K562 (cell line): Measurements from ENCODE around the gene CAMKV. TPM values are rescaled to one million over a fixed set of nuclear protein-coding genes. Genes with fewer than 3 reads are reported as not detected.
A peak's percentile ranks its signal among the peaks of the same experiment; 100 is the strongest.

Experiments
- CEBPZ ChIP-seq: fragments of 150-350 bp; IDR thresholded peaks from 2 replicates; pipeline ENCODE4 v1.6.1; 2014; ENCODE audit warnings: low read depth, mild to moderate bottlenecking, low read length, borderline replicate concordance
- E4F1 ChIP-seq: fragments of 250-450 bp; sonication (Bioruptor Pico); IDR thresholded peaks from 2 replicates; pipeline ENCODE4 v1.5.0; 2021; ENCODE audit warnings: mild to moderate bottlenecking, borderline replicate concordance
- ELF2 ChIP-seq: fragments of 250-450 bp; sonication (Bioruptor Pico); IDR thresholded peaks from 2 replicates; pipeline ENCODE4 v1.5.0; 2021; ENCODE audit warnings: mild to moderate bottlenecking
- FOXA1 ChIP-seq: fragments of 450-650 bp; IDR thresholded peaks from 2 replicates; pipeline ENCODE4 v1.6.1; 2016; ENCODE audit warnings: mild to moderate bottlenecking, borderline replicate concordance
- KDM1A ChIP-seq, 2 experiments: fragments of 450-650 bp; IDR thresholded peaks; 2 replicates each; pipeline ENCODE4 v1.6.1; 2016; ENCODE audit warnings: mild to moderate bottlenecking in 2 of 2
- LCOR ChIP-seq: sonication (generic); formaldehyde crosslinking; IDR thresholded peaks from 2 replicates; pipeline ENCODE4 v1.8.0; 2022; ENCODE audit warnings: mild to moderate bottlenecking, missing genetic modification reagents
- POLR2G ChIP-seq: fragments of 200-400 bp; formaldehyde crosslinking; IDR thresholded peaks from 2 replicates; pipeline ENCODE4 v1.6.1; 2017; ENCODE audit warnings: low read depth, mild to moderate bottlenecking, antibody characterized with exemption, low read length, moderate library complexity
- RNF219 ChIP-seq: fragments of 250-450 bp; sonication (Bioruptor Pico); IDR thresholded peaks from 2 replicates; pipeline ENCODE4 v1.5.0; 2022; ENCODE audit warnings: mild to moderate bottlenecking
- ZNF507 ChIP-seq: conservative IDR thresholded peaks from 2 replicates; pipeline ENCODE4 v1.6.1; 2017; ENCODE audit warnings: missing genetic modification characterization, missing compliant biosample characterization
- polyA plus RNA-seq, 8 experiments: library from polyadenylated mRNA; depleted of rRNA in 4 of 8; stranded (reverse) in 5 of 8; unstranded in 3 of 8; fragments of >200 nt; fragmentation: Nextera tagmentation in 2 of 8; fragmentation: Illumina TruSeq in 1 of 8; extraction: Ambion mirVana in 2 of 8; extraction: Trizol in 1 of 8; gene quantifications; 2 replicates each; pipeline versions ENCODE4 v1.2.1 to v1.2.3, GENCODE V29; 2011 to 2014; ENCODE audit warnings: inconsistent platforms in 1 of 8, missing spikeins in 1 of 8
- total RNA-seq, 7 experiments: library from RNA; depleted of rRNA in 6 of 7; stranded (reverse); fragments of >200 nt in 6 of 7; fragmentation: Illumina TruSeq in 2 of 7; extraction: Trizol in 2 of 7; gene quantifications; 2 replicates each; pipeline versions ENCODE4 v1.2.1 to v1.2.3, GENCODE V29; 2011 to 2021; ENCODE audit warnings: low replicate concordance in 1 of 7
- TF ChIP-seq, protein P1 (sequence below): fragments of 250-450 bp; sonication (Bioruptor Pico); IDR thresholded peaks from 2 replicates; pipeline ENCODE4 v1.5.0; 2021; ENCODE audit warnings: mild to moderate bottlenecking, moderate library complexity

Gene CAMKV
- total and polyA plus RNA-seq, 9 of the 15 experiments (the other 6 are each of a cell fraction or from before 2014, with no cell fraction given), result 0.08 to 2.7 (median 0.79) TPM

DNA sequence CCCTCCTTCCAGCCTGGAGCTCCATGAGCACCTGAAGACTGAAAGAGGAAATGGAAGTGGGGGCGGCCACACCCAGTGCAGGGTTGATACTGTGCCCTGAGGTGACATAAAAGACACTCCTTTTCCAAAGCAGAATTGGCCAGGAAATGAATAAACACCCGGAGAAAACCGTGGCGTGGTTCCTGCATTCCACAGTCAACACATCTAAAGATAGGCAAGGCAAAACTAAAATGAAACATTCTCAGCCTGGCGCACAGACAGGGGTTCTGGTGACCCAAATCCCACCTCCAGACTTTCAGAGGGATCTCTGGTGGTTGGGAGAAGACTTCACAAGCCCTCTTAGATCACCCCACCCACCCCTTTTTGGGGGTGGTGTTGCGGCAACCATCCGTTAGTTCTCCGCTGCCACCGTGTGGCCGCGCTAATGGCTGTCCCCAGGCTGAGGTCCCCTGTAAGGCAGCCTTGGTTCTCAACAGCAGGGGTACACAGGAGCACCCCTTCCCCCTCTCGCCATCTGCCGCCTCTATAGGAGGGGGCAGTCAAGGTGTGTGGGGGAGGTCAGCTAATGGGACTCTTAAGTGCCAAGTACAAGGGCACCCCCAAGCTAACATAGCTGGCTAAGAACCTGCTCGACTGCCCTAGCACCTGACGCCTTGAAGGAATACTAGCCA, 36.5 kb upstream of the CAMKV start (continued):
- TF ChIP-seq ZNF507 (tag) (no peak), RNF219 (CRISPR knock-in tag) (no peak), LCOR (peak; percentile 75), E4F1 (CRISPR knock-in tag) (no peak), POLR2G (no peak), ELF2 (CRISPR knock-in tag) (no peak), CEBPZ (no peak), KDM1A (IDR thresholded peaks at IDR 0.05) (no peak), FOXA1 (no peak)
- TF ChIP-seq, protein P1, sequence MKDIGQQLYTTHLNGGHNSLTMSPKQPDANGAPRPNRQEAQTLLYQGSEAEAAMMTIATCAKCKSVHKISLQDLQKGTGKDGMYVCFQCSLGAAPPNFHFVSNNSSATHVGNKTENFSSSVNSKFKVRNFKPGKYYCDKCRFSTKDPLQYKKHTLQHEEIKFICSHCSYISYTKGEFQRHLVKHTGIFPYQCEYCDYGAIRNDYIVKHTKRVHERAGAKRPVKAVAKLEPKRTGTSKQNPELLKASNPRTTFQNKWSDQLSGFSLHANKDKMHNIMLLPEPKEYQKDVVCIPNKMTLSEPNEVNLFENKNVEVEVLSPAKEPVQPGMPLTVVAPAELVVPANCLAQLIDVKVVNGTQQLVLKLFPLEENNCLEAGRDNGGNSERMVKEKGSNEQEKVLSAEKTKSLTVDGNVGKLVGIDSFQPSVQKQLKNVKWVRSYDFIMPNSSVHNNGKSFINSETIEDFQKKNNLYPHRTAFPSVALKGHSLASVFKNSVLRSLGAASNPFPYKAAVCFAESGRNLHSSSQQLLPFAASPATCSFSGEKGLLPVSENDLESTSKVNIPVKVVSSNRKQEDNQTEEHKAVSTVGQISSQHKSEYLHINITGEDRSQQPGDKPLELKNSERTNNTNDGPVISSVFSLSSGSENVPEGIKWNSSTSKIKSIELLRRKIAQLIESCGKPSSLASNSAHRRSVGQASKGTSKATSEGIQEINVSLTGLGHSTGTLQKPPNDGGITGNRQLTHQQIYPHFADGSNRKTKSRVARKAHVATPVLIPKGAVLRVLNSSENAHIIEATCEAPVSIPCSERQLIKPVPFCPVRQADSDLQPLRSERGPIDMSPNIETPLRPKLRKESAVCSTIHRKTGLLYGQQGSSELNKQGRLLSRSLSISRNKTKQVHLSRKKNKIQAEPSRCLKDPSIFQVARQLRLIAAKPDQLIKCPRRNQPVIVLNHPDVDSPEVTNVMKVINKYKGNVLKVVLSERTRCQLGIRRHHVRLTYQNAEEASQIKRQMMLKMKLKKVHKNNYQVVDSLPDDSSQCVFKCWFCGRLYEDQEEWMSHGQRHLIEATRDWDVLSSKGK (CRISPR knock-in tag), result no peak
